ENCODE results near the gene MCCD1. TPM values are rescaled to one million over a fixed set of nuclear protein-coding genes. Genes with fewer than 3 reads are reported as not detected.

MCCD1 gene
- total RNA-seq, 1 experiment from 2014 or later, result not detected

- no peak for TF ChIP-seq JAZF1 (CRISPR knock-in tag; IDR thresholded peaks at IDR 0.05)
- no peak for TF ChIP-seq AR (CRISPR knock-in tag; IDR thresholded peaks at IDR 0.05)
- no peak for TF ChIP-seq ATF1 (CRISPR knock-in tag; IDR thresholded peaks at IDR 0.05)
- TF ChIP-seq HMGA2 (CRISPR knock-in tag; IDR thresholded peaks at IDR 0.05), result no peak
- no peak for TF ChIP-seq ATF3 (CRISPR knock-in tag; conservative IDR thresholded peaks at IDR 0.05)
- no peak for TF ChIP-seq ELF4 (CRISPR knock-in tag; IDR thresholded peaks at IDR 0.05; ENCODE audit: low read depth)
- no peak for TF ChIP-seq ETV6 (CRISPR knock-in tag; IDR thresholded peaks at IDR 0.05)
- TF ChIP-seq FOXJ3 (CRISPR knock-in tag; IDR thresholded peaks at IDR 0.05; ENCODE audit: borderline replicate concordance), result no peak
- TF ChIP-seq FOXK1 (CRISPR knock-in tag; IDR thresholded peaks at IDR 0.05), result no peak
- no peak for TF ChIP-seq SOX15 (CRISPR knock-in tag; IDR thresholded peaks at IDR 0.05)
These were observed 48.3 kb downstream of the MCCD1 start (continued) for GRCh38 chr6:31576897-31577578.

- TF ChIP-seq NR1H2 (CRISPR knock-in tag; IDR thresholded peaks at IDR 0.05) (no peak), CREM (CRISPR knock-in tag; IDR thresholded peaks at IDR 0.05) (no peak), ZSCAN18 (CRISPR knock-in tag; IDR thresholded peaks at IDR 0.05) (no peak), SMAD4 (CRISPR knock-in tag; IDR thresholded peaks at IDR 0.05) (no peak), MAX (CRISPR knock-in tag; IDR thresholded peaks at IDR 0.05) (no peak), ATF6 (CRISPR knock-in tag; IDR thresholded peaks at IDR 0.05) (no peak), ESRRA (CRISPR knock-in tag; IDR thresholded peaks at IDR 0.05; ENCODE audit: borderline replicate concordance) (no peak)
- no peak overlapping the region for H3K4me3 Mint-ChIP-seq
- ATAC-seq (no peak), DNase-seq (ENCODE audit: low spot score) (no peak)
- CTCF ChIA-PET, result interaction anchor here (1.5 to 15.1 kb wide), 3 partner anchors 20 to 31 kb away, joined by 6 to 293 read pairs (median 13); partner anchors contain the start of genes ATP6V1G2 and NCR3
- H3K4me1 Mint-ChIP-seq, result peaks cover 46% of the 10 kb centered on the region
- no peaks in the 10 kb centered on the region for H3K36me3 Mint-ChIP-seq
- POLR2A ChIA-PET, result no interaction called here
- H3K27me3 Mint-ChIP-seq (ENCODE audit: low read depth), result peaks cover 60% of the 10 kb centered on the region
- no peaks in the 10 kb centered on the region for H3K9me3 Mint-ChIP-seq
- H3K27ac Mint-ChIP-seq, result no peak overlapping the region
These were observed 48.8 kb downstream of the MCCD1 start for GRCh38 chr6:31577579-31577966.
